SK-N-SH treated with all-trans-retinoic acid at 6 μM for 48 hours (cell line): ENCODE measurements around the gene NPHS1.

Experiments used
- BACH2 ChIP-seq: fragments of 250-450 bp; sonication (Bioruptor Pico); IDR thresholded peaks from 2 replicates; pipeline ENCODE4 v1.9.0; 2021; ENCODE audit warnings: mild to moderate bottlenecking, borderline replicate concordance
- POU6F1 ChIP-seq: fragments of 250-450 bp; sonication (Bioruptor Pico); IDR thresholded peaks from 2 replicates; pipeline ENCODE4 v1.8.0; 2021; ENCODE audit warnings: low read depth, mild to moderate bottlenecking, moderate library complexity, borderline replicate concordance
- TCF4 ChIP-seq: fragments of 250-450 bp; sonication (Bioruptor Pico); IDR thresholded peaks from 2 replicates; pipeline ENCODE4 v1.8.0; 2021; ENCODE audit warnings: mild to moderate bottlenecking, moderate library complexity, borderline replicate concordance
- TOX ChIP-seq: fragments of 250-450 bp; sonication (Bioruptor Pico); IDR thresholded peaks from 2 replicates; pipeline ENCODE4 v1.8.0; 2021; ENCODE audit warnings: mild to moderate bottlenecking, moderate library complexity, borderline replicate concordance
- ZC3H10 ChIP-seq: fragments of 250-450 bp; sonication (Bioruptor Pico); IDR thresholded peaks from 2 replicates; pipeline ENCODE4 v1.5.1; 2021; ENCODE audit warnings: mild to moderate bottlenecking, moderate library complexity
- TF ChIP-seq, protein P1 (sequence below): fragments of 250-450 bp; sonication (Bioruptor Pico); IDR thresholded peaks from 2 replicates; pipeline ENCODE4 v1.5.1; 2021; ENCODE audit warnings: mild to moderate bottlenecking, moderate library complexity
- TF ChIP-seq, protein P2 (sequence below): fragments of 250-450 bp; sonication (Bioruptor Pico); IDR thresholded peaks from 2 replicates; pipeline ENCODE4 v1.5.1; 2020; ENCODE audit warnings: low read depth, mild to moderate bottlenecking, moderate library complexity

DNA sequence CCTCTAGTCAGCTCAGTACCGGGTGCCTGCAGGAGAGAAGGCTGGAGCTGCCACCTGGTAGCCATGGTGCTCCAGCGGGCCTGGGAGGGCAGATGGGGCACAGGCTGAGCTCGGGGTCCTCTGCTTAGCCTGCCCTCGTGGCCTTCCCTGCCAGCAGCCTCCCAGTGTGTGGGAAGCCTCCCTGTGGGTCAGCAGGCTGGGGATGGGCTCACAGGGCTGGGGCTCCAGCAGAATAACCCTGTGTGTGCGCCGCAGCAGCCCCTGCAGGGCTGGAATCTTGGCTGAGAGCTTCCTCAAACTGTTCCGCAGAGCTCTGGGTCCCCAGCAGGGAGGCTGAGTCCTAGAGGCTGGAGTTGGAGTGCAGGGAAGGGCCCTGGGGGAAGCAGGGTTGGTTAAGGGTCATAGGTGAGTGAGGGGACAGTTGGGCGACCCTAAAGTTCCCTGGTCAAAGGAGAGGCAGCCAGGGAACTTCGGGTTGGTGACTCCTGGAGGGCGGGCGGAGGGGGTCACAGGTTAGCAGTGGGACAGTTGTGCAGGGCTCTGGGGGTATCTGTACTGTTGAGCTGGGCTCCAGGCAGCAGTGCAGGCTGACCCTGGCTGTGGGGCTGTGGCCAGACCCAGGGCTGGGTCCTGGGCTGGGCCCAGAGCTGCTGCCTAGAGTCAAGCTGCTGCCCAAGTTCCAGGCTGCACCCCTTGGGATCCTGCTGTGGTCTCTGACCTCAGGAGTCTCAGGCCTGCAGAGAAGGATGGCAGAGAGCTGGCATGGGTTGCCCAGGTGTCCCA is 62.9 kb downstream of the NPHS1 start:
- TF ChIP-seq, protein P1, sequence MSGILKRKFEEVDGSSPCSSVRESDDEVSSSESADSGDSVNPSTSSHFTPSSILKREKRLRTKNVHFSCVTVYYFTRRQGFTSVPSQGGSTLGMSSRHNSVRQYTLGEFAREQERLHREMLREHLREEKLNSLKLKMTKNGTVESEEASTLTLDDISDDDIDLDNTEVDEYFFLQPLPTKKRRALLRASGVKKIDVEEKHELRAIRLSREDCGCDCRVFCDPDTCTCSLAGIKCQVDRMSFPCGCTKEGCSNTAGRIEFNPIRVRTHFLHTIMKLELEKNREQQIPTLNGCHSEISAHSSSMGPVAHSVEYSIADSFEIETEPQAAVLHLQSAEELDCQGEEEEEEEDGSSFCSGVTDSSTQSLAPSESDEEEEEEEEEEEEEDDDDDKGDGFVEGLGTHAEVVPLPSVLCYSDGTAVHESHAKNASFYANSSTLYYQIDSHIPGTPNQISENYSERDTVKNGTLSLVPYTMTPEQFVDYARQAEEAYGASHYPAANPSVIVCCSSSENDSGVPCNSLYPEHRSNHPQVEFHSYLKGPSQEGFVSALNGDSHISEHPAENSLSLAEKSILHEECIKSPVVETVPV (CRISPR knock-in tag): no peak
- TF ChIP-seq TOX (CRISPR knock-in tag) (no peak), TCF4 (CRISPR knock-in tag) (no peak), ZC3H10 (CRISPR knock-in tag) (no peak), POU6F1 (CRISPR knock-in tag) (no peak), BACH2 (no peak)
- TF ChIP-seq, protein P2, sequence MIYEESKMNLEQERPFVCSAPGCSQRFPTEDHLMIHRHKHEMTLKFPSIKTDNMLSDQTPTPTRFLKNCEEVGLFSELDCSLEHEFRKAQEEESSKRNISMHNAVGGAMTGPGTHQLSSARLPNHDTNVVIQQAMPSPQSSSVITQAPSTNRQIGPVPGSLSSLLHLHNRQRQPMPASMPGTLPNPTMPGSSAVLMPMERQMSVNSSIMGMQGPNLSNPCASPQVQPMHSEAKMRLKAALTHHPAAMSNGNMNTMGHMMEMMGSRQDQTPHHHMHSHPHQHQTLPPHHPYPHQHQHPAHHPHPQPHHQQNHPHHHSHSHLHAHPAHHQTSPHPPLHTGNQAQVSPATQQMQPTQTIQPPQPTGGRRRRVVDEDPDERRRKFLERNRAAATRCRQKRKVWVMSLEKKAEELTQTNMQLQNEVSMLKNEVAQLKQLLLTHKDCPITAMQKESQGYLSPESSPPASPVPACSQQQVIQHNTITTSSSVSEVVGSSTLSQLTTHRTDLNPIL (CRISPR knock-in tag): no peak
